Measurements from ENCODE around the gene CHAC1. TPM values are rescaled to one million over a fixed set of nuclear protein-coding genes. Genes with fewer than 3 reads are reported as not detected.

The CHAC1 gene
- total RNA-seq, 1 donor from 2014 or later: 1.6 TPM

DNA sequence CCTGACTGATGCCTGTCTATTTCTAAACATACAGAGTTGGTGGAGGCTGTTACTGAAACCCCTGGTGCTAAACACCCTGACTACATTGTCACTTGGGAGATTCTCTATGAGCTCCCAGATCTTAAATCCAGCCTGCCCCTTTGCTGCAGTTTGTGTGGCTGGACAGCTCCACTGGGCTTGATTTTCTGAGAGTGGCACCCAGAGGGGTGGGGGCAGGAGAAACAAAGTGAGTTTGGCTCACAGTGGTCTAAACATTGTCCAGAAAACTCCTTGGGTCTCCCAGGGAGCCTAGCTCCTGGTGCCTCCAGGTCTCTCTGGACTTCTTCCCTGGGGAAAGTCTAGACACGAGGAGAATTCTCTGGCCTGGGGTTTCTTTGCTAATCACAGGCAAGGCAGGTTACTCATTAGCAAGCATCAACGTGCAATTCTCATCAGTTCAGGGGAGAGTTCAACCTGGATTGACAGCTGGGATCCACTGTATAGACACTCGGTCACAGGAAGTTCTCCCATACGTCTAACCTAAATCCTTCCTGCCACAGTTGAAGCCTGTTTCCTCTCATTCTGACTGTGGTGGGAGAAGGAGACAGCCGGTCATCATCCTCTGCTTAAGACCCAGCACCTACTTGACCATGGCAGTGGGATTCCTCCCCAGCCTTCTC is 31.2 kb upstream of the CHAC1 start:
- intact Hi-C loops (cut with DNase I): no loop called here
- no peak for DNase-seq (ENCODE audit: low spot score)

DNA sequence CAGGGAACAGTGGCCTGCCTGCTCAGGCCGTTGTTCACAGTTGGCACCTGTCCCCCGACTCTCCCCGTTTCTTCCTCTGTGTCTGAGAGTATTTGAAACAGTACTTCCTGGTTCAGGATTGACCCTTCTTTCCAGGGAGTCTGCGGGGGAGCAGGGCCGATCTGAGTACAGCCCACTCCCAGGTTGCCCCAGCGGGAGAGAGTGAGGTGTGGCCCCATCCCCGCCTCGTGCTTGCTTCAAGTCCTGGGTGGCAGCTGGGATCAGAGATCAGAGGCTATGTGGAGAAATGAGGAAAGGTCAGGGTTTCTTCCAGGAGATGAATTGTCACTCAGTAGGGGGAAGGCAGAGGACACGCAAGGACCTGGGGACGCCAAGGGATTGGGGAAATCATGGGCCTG is 30.7 kb upstream of the CHAC1 start:
- intact Hi-C loops (cut with DNase I): no loop called here
- DNase-seq (ENCODE audit: low spot score): no peak

DNA sequence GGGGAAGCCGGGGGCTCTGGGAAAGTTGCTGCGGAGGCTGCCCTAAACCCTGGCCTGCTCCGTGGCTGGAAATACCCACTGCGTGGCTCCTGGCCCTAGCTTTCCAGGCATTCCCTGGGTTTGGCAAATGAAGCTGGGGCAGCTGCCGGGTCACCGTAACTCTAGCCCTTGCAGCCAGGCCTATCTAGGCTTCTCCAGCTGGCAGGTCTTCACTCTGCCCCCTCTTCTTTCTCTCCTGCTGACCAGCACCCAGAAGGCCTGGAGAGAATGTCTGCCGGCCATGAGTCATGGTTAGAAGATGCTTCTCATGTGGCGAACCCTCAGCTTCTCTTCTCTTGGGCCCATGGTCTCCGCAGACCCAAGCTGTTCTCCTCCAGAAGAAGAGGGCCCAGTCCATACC is 29.7 kb upstream of the CHAC1 start:
- no peak for DNase-seq (ENCODE audit: low spot score)
- intact Hi-C loops (cut with DNase I): no loop called here

DNA sequence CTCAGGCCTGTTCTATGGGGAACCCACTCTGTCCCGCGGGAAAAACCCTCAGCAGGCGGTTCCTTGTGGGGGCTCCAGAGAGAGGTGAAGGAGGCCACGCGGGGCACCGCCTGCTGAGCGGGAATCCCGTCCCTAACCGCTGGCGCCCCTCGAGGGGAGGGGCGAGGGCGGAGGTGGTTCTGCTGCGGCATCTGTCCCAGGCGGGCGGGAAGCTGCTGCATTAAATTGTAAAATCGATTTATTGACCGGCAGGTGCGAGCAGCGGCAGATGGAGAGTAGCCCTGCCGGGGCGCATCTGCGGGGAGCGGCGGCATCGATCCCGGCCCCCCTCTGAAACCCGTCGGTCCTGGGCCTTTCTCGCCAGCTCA is 27.8 kb upstream of the CHAC1 start:
- DNase-seq (ENCODE audit: low spot score): no peak
- intact Hi-C loops (cut with DNase I): no loop called here

DNA sequence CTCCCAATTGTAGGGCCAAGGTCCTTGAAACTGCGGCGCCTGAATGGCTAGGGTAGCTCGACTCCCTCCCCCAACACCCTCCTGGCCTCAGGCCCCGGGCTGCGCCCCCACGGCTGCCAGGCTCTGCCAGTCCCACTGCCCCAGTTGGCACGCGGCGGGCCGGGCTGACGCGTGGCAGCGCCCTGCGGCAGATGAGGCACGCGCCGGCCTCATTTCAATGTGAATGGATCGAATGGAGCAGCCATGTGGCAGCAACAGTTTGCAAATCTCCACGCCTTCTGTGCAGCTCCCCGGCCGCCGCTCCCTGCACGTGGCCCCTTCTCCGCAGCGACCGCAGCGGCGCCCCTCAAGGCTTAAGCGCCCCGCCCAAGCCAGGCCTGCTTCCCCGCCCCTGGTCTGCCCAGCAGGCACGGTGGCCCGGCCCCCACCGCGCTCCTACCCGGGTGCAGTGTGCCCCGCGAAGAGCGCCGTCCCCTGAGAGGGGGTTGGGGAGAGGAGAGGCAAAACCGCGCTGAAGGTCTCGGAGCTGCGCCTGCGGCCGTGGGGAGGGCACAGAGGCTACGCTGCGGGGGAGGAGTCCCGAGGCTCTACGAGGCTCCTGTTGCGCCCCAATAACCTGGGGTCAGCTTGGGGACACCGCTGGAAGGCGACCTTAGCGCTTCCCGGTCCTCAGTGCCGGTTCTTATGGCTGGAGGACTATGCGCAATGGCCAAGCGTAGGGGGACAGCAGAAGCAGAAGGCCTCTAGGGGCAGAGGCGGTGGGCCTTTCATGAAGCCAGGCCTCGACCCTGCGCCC is 27.2 kb upstream of the CHAC1 start:
- DNase-seq (ENCODE audit: low spot score): no peak
- intact Hi-C loops (cut with DNase I): no loop called here

DNA sequence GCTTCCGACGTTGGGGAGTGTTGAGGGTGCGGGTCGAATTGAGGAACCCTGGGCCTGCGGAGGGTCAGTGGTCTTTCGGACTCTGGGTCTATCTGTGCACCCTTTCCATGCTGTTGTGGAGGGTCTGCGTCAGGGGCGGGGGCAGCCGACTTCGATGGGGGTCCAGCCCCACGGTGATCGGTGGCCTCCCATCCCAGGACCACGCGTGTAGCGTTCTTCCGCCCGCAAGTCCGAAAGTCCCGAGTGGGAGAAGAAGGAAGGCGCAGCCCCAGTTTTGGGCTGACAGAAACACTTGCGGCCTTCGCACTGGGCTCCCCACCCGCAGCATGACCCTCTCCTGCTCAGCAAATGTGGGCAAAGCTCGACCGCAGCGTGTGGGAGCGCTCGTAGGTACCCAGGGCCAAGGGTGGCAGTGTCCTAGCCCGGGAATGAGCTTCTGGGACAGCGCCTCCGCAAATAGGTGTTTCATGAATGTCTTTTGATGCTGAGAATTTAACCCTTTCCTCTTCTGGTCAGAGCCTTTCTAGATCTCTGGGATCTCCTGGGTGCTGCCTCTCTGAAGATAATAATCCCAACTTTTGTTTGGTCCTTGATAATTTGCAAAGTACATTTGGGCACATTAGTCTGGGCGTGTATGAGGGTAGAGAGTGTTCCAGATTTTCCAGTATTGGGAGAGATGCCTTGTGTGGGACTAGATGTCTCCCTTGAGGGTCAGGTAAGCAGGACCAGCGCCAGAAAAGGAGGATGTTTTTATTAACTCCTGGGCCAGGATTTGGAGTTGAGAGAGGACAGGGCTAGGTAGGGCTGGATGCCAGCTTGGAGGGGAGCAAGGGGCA is 26.4 kb upstream of the CHAC1 start:
- intact Hi-C loops (cut with DNase I): no loop called here
- DNase-seq (ENCODE audit: low spot score): no peak

DNA sequence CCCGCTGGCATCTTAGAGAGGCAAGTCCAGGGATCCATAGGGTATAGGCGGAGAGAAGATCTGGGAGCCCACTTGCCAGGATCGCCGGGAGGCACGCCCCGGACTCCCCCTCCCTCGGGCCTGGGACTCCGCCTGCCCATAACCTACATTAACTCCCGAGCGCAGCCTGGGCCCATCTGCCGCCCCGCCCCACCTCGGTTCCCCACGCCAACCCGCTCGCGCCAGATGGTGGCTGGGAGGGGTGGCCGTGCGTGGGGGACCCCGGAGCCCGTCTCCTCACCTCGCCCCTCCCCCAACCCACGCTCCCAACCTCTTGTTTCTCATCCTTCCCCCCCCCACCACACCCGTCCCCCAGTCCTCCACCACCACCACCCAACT is 25.8 kb upstream of the CHAC1 start:
- intact Hi-C loops (cut with DNase I): no loop called here

DNA sequence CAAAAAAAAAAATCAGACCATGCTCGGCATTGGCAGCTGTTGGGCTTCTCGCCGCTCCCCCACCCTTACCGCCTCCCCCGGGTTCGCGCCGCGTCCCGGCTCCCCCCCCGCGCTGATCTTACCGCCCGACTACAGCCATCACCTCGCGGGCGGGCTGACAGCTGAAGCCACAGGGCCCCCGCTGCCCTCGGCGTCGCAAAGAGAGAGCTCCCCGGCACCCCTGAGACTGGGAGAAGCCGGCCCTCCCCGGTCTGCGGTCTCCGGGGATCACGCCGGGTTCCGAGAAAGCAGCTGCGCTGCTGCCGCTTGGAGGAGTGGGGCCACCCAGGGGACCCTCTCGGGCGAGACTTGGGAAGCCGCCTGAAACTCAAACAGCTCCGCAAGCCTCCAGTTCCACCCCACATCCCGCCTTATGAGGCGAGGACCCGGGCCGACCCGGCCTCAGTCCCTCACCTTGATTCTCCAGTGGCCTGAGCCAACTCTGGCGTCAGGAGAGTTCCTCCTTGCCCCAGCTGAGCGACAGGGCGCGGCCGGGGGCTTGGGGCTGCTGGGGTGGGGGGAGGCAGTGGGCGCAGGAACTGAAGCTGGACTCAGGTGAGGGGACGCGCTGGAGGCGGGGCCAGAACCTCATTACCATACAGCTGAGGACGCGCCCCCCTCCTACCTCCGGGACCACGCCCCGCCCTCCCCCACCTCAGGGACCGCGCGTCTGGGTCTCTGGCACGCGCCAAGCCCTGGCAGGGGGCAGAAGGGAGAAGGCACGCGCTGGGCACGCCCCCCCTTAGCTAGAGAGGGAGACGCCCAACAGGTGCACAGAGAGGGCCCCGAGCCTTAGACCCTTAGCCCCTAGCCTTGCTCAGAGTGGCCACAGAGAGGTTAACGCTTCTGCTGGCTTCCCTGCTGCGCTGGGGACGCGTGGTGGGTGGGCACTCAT is 25.1 kb upstream of the CHAC1 start:
- no peak for DNase-seq (ENCODE audit: low spot score)
- intact Hi-C loops (cut with DNase I): loop anchor here (2.0 kb wide), 1 partner anchor 21 kb away; no protein-coding TSS in a partner anchor

More for the DNA sequence above, 25.8 kb upstream of the CHAC1 start:
- no peak for DNase-seq (ENCODE audit: low spot score)

DNA sequence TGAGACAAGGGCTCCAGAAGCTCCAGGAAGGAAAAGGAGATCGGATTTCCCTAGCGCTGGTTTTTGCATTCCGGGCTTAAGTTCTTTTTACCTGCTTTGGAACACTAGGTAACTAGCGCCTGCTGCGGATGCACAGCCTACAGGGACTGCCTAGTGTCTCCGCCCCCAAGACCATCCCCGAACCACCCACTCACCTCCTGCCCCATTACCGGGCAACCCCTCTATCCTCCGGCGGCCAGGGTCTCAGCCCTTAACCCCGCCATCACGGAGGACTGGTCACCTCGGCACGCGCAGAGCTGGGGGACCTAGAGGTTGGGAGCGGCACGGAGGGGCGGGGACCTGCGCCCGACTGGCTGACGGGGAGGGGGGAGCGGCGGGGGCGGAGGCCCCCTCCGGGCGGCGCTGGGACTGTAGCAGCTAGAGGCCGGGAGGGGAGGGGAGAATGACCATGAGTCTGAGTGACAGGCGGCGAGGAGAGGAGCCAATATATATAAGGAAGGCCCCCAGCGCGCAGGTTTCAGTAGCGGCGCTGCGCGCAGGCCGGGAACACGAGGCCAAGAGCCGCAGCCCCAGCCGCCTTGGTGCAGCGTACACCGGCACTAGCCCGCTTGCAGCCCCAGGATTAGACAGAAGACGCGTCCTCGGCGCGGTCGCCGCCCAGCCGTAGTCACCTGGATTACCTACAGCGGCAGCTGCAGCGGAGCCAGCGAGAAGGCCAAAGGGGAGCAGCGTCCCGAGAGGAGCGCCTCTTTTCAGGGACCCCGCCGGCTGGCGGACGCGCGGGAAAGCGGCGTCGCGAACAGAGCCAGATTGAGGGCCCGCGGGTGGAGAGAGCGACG is 24.2 kb upstream of the CHAC1 start, which contains the start of gene DLL4:
Gene DLL4 (plus strand): TSS at position 520 of the 839 bp plus-strand sequence. CDS start 329 bp downstream, outside the sequence.
- DNase-seq (ENCODE audit: low spot score): peak; percentile 84
- intact Hi-C loops (cut with DNase I): loop anchor here (1.0 to 2.0 kb wide), 2 partner anchors 11 to 22 kb away; no protein-coding TSS in a partner anchor

DNA sequence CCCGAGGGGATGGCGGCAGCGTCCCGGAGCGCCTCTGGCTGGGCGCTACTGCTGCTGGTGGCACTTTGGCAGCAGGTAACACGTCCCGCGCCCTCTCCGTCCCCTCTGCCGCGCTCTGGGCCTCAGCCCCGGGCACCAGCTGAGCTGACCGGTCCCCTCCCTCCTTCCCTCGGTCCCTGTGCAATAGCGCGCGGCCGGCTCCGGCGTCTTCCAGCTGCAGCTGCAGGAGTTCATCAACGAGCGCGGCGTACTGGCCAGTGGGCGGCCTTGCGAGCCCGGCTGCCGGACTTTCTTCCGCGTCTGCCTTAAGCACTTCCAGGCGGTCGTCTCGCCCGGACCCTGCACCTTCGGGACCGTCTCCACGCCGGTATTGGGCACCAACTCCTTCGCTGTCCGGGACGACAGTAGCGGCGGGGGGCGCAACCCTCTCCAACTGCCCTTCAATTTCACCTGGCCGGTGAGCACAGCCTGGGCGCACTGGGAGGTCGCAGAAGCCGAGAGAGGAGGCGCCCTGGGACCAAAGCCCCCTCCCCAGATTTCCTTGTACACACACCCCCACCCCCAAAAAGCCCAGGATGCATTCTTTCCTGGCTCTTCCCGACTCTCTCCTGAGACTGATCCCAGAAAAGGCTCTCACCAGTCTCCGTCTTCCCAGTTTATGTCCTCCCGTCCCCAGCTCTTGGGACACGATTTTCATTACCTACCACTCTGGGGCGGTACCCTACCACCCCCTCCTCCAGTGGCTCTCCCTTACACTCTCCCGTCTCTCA is 23.4 kb upstream of the CHAC1 start:
- no peak for DNase-seq (ENCODE audit: low spot score)
- intact Hi-C loops (cut with DNase I): loop anchor here (1.0 to 2.0 kb wide), 2 partner anchors 10 to 23 kb away; no protein-coding TSS in a partner anchor

DNA sequence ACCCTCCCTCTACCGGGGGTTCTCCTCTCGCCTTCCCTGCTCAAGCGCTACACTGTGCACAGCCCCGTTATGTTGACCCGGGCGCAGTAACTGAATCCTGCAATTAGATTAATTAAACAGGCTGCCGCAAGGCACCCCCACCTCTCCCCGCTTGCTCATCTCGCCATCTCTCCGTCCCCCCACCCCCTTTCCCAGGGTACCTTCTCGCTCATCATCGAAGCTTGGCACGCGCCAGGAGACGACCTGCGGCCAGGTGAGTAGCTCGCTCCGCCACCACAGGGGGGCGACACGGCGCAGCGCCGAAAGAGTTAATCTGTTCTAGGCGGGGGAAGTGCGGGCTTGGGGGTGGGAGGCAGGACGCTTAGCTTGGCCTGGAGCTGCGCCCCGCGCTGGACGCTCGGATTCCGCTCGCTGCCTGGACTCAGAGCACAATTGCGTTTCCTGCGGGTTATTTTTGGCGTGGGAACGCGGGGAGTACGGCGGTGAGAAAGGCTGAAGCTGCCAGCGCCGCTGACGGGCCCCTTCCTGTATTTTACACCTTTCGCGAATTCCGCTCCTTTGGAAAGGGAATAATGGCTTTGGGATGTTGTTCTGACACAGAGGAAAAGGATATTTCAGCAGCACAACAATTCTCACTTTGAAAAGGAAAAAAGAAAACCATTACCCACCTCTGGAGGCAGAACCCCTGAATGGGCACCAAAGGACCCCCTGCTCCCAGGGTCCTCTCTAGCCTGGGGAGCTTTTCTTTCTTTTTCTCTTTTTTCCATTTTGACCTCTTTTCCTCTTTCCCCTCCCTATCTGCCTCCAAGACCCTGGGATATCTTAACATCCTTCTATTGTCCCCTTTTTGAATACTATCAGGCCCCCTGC is 22.6 kb upstream of the CHAC1 start:
- DNase-seq (ENCODE audit: low spot score): peak; percentile 86
- intact Hi-C loops (cut with DNase I): no loop called here

DNA sequence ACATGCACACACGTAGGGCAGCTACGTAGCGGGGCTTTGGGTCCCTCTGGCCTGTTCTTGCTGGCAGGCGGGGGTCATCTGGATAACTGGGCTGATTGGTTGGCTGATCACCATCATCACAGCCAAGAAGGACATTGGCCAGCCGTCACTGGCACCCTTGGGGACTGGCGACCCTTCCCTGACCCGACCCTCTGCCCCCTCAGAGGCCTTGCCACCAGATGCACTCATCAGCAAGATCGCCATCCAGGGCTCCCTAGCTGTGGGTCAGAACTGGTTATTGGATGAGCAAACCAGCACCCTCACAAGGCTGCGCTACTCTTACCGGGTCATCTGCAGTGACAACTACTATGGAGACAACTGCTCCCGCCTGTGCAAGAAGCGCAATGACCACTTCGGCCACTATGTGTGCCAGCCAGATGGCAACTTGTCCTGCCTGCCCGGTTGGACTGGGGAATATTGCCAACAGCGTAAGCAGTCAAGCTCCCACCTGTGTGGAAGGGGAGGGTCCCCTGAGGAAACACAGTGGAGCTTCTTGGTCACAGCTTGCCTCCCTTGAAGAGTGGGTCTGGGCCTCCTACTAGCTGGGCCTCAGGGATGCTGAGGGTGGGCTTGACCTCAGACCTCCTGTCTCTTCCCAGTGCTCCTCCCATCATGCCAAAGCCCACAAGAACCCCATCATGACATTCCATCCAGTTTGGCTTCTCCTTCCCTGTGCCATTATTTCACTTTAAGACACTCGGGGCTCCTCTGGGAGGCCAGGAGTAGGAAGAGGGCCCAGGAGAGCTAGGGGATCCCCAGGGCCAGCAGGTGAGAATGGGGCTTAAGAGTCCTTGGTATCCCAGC is 21.8 kb upstream of the CHAC1 start:
- no peak for DNase-seq (ENCODE audit: low spot score)
- intact Hi-C loops (cut with DNase I): no loop called here

DNA sequence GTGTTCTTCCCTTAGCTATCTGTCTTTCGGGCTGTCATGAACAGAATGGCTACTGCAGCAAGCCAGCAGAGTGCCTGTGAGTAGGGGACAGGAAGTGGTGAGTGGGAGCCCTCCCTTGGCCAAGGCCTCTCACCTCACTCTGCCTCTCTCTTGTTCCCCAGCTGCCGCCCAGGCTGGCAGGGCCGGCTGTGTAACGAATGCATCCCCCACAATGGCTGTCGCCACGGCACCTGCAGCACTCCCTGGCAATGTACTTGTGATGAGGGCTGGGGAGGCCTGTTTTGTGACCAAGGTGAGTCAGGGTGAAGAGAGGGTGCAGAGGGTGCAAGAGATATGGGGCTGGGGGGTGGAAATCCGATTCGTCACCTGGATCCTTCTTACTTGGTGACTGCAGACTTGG is 21.1 kb upstream of the CHAC1 start:
- intact Hi-C loops (cut with DNase I): no loop called here
- DNase-seq (ENCODE audit: low spot score): no peak

DNA sequence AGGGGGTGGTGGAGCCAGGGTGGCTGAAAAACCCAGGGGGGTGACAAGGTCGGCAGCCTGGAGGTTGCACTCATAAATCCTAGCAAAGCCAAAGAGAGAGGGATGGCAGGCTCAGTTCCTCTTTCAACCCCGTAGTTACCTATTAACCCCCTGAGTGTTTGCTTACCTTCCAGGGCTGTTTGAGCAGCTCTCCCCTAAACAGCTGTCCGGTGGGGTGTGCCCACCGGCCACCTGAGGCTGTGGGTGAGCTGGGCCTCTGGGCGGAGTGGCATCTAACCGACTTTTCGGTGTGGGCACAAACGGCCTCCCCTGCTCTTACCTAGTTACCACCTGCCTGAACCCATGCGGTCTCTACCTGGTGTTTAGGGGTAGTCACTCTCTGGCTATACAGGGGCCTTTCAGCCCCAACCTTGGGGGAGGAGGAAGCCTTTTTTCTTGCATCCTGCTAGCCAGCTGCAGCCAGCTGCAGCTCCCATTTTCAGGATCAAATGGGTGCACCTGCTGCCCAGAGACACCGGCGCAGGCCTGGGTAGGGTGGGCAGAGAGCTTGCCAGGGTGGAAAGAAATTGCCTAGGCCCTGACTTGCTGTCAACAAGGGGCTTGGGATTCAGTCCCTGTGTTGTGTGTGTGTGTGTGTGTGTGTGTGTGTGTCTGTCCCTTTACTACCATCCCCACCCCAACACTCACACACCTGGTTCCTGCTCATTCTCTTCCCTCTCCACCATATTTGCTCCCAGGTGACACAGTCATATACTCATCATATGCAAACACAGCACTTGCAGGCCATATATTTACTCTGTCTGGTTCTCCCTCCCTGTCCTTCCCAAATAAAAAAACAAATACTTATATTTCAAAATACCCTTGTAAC is 20.4 kb upstream of the CHAC1 start:
- DNase-seq (ENCODE audit: low spot score): no peak
- intact Hi-C loops (cut with DNase I): no loop called here

DNA sequence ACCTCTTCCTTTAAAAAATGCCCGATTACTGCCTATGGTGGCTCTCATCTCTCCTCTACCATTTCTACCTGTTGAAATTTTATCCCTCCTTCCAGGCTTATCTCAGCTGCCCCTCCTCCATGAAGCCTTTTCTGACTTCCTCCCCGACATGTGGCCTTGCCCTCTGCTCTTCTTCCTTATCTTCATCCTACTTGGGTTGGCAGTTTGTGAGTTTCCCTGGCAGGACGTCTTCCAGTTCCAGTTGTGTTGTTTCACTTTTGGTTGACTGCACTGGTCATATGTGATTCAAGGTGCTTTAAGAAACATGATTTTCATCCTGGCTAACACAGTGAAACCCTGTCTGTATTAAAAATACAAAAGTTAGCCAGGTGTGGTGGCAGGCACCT is 19.8 kb upstream of the CHAC1 start:
- no peak for DNase-seq (ENCODE audit: low spot score)
- intact Hi-C loops (cut with DNase I): no loop called here

Measured in cardiac septum (tissue), 1 donor.